Dermis lymphatic vessel endothelial cell (primary cell): ENCODE data around the gene FCN1. TPM values are rescaled to one million over a fixed set of nuclear protein-coding genes. Genes with fewer than 3 reads are reported as not detected.

Source experiments
- total RNA-seq: library from RNA; depleted of rRNA; stranded (reverse); fragments of >200 nt; gene quantifications from 2 replicates; pipeline ENCODE4 v1.2.1, GENCODE V29; 2014

The FCN1 gene
- total RNA-seq, result not detected in 2 replicates

GRCh38 chr9:134917431-134918373 is at the start of gene FCN1:
TSS of gene FCN1 (minus strand) at chr9:134917912. CDS start at chr9:134917871, 41 bp downstream.

GRCh38 chr9:134880484-134881312 is 37.0 kb downstream of the FCN1 start, which contains the start of gene FCN2:
TSS of gene FCN2 (plus strand) at chr9:134880810. CDS start at chr9:134880822, 12 bp downstream.

Other genes with a start within 250 kb of the FCN1 start
- not detected in 2 replicates for gene FCN2, start 37.1 kb downstream of the FCN1 start, total RNA-seq
- 0.54 and 12.9 TPM in 2 replicates for gene OLFM1, start 169.8 kb upstream of the FCN1 start, total RNA-seq